ENCODE measurements around the gene IRGQ.

IRGQ gene

DNA sequence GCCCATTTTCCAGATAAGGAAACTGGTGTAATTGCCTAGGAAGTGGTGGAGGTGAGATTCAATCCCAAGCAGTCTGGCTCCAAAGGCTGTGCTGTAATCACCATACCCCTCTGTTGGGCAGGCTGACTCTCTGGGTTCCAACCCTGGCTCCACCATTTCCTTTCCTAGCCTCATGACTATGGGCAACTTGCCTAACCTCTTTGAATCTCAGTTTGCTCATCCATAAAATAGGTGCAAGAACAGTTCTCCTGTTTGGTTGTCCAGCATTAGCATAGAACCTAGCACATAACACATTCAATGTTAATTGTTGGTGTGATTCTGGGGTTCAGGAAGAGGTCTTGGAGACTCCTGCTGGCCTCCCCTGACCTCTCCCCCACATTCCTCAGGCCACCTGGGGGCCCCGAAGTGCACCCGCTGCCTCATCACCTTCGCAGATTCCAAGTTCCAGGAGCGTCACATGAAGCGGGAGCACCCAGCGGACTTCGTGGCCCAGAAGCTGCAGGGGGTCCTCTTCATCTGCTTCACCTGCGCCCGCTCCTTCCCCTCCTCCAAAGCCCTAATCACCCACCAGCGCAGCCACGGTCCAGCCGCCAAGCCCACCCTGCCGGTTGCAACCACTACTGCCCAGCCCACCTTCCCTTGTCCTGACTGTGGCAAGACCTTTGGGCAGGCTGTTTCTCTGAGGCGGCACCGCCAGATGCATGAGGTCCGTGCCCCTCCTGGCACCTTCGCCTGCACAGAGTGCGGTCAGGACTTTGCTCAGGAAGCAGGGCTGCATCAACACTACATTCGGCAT is 2.7 kb upstream of the IRGQ start:
- Histone ChIP-seq H3K4me1 (ENCODE audit: control insufficient read depth, insufficient read depth, low read length) (peaks cover 24% of the 10 kb centered on the region), H3K27ac (ENCODE audit: extremely low read depth, low read depth, low read length) (no peak overlapping the region; the same call in 1 of the 2 replicates), H3K4me3 (ENCODE audit: low read depth, low read length) (no peak overlapping the region), H3K36me3 (ENCODE audit: control insufficient read depth in 2 of 2, insufficient read depth in 1 of 2, low read length in 2 of 2) (peaks cover 58 to 65% of the 10 kb centered on the region in 2 experiments), H3K9me3 (ENCODE audit: control insufficient read depth, insufficient read depth, low read depth, low read length) (no peaks in the 10 kb centered on the region)
- TF ChIP-seq, protein P1, sequence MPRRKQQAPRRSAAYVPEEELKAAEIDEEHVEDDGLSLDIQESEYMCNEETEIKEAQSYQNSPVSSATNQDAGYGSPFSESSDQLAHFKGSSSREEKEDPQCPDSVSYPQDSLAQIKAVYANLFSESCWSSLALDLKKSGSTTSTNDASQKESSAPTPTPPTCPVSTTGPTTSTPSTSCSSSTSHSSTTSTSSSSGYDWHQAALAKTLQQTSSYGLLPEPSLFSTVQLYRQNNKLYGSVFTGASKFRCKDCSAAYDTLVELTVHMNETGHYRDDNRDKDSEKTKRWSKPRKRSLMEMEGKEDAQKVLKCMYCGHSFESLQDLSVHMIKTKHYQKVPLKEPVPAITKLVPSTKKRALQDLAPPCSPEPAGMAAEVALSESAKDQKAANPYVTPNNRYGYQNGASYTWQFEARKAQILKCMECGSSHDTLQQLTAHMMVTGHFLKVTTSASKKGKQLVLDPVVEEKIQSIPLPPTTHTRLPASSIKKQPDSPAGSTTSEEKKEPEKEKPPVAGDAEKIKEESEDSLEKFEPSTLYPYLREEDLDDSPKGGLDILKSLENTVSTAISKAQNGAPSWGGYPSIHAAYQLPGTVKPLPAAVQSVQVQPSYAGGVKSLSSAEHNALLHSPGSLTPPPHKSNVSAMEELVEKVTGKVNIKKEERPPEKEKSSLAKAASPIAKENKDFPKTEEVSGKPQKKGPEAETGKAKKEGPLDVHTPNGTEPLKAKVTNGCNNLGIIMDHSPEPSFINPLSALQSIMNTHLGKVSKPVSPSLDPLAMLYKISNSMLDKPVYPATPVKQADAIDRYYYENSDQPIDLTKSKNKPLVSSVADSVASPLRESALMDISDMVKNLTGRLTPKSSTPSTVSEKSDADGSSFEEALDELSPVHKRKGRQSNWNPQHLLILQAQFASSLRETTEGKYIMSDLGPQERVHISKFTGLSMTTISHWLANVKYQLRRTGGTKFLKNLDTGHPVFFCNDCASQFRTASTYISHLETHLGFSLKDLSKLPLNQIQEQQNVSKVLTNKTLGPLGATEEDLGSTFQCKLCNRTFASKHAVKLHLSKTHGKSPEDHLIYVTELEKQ (tag by site-specific recombination; IDR thresholded peaks at IDR 0.05; ENCODE audit: borderline replicate concordance), result 0 out of 2 replicates have a peak, but pooled peaks have one; percentile 20
- TF ChIP-seq ZBTB48 (tag by site-specific recombination; IDR thresholded peaks at IDR 0.05), result no peak
- POLR2A ChIA-PET, result interaction anchor here (1.1 to 1.9 kb wide), 2 partner anchors 12 to 17 kb away, joined by 3 to 6 read pairs; no protein-coding TSS in a partner anchor
- CTCF ChIA-PET, result interaction anchor here (3.1 kb wide), 1 partner anchor 54 kb away, joined by 21 read pairs; no protein-coding TSS in a partner anchor

DNA sequence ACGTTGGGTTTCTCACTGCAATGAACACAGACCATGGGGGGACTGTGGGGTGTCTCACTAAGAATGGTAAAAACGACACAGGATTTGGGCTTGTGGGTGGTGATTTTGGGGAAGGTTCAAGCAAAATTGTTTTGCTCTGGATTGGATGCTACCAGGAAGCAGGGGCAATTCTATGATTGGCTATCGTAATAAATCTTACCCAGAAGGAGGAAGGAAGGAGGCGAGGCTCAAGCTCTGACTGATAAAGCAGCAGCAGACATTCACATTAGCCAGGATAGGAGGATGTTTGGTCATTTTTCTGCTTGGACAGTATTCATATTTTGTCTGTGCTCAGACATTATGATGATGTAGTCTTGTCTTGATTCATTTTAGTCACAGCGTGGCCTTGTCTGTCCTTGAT is 1.9 kb upstream of the IRGQ start:
- H3K4me3 ChIP-seq (ENCODE audit: low read depth, low read length), result no peak overlapping the region
- H3K4me1 ChIP-seq (ENCODE audit: control insufficient read depth, insufficient read depth, low read length), result peaks cover 24% of the 10 kb centered on the region
- H3K36me3 ChIP-seq (ENCODE audit: control insufficient read depth in 2 of 2, insufficient read depth in 1 of 2, low read length in 2 of 2), result peaks cover 58 to 71% of the 10 kb centered on the region in 2 experiments
- no peaks in the 10 kb centered on the region for H3K9me3 ChIP-seq (ENCODE audit: control insufficient read depth, insufficient read depth, low read depth, low read length)
- ChIA-PET POLR2A (interaction anchor here (0.7 to 4.1 kb wide), 3 partner anchors 13 to 70 kb away, joined by 3 to 49 read pairs (median 3); no protein-coding TSS in a partner anchor), CTCF (interaction anchor here (0.8 to 6.1 kb wide), 5 partner anchors 21 to 151 kb away, joined by 3 to 91 read pairs (median 21); partner anchors contain the start of gene ZNF428)
- peak overlapping the region; percentile 95; the same call in 1 of the 2 replicates for H3K27ac ChIP-seq (ENCODE audit: extremely low read depth, low read depth, low read length)
- TF ChIP-seq, protein P2, sequence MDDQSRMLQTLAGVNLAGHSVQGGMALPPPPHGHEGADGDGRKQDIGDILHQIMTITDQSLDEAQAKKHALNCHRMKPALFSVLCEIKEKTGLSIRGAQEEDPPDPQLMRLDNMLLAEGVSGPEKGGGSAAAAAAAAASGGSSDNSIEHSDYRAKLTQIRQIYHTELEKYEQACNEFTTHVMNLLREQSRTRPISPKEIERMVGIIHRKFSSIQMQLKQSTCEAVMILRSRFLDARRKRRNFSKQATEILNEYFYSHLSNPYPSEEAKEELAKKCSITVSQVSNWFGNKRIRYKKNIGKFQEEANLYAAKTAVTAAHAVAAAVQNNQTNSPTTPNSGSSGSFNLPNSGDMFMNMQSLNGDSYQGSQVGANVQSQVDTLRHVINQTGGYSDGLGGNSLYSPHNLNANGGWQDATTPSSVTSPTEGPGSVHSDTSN (CRISPR knock-in tag; IDR thresholded peaks at IDR 0.05), result no peak
- TF ChIP-seq ZNF544 (tag by site-specific recombination; IDR thresholded peaks at IDR 0.05) (no peak), ZFP69B (tag by site-specific recombination; IDR thresholded peaks at IDR 0.05) (no peak), ZNF404 (tag by site-specific recombination; IDR thresholded peaks at IDR 0.05) (no peak), ZNF140 (tag by site-specific recombination; IDR thresholded peaks at IDR 0.05) (no peak), FEZF1 (tag by site-specific recombination; IDR thresholded peaks at IDR 0.05) (no peak)

DNA sequence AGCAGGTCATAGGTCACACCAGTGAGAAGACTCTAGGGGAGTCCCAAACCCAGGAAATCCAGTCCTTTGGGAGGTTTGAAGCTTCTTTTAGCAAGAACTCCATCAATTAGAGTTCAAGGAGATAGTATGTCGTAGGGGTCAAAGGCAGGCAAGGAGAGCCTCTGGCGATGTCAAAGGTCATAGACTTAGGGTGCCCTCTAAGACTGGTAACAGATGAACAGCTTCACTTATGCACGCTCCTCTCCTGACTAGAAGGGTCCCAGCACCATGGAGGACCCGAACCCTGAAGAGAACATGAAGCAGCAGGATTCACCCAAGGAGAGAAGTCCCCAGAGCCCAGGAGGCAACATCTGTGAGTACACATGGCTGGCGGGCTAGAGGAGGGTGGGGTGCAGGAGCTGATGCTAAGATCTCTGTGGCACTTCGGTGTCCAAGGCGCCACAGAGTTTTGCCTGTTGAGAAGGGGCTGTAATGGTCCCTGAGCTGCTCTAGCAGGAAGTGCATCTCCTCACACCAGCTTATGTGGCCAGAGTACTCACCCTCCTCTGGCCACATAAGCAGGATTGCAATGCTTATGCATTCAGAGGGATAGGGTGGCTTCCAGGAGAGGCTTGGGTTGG is 1.0 kb upstream of the IRGQ start:
- ChIA-PET CTCF (interaction anchor here (0.6 to 6.1 kb wide), 16 partner anchors 19 to 1346 kb away, joined by 3 to 91 read pairs (median 4); partner anchors contain the start of gene ZNF428), POLR2A (interaction anchor here (0.5 to 4.1 kb wide), 18 partner anchors 9 to 355 kb away, joined by 3 to 49 read pairs (median 10); partner anchors contain the start of genes PINLYP, SMG9, XRCC1 and ZNF221)
- Histone ChIP-seq H3K9me3 (ENCODE audit: control insufficient read depth, insufficient read depth, low read depth, low read length) (no peaks in the 10 kb centered on the region), H3K4me3 (ENCODE audit: low read depth, low read length) (peak overlapping the region; percentile 54), H3K36me3 (ENCODE audit: control insufficient read depth in 2 of 2, insufficient read depth in 1 of 2, low read length in 2 of 2) (peaks cover 54 to 73% of the 10 kb centered on the region in 2 experiments), H3K27ac (ENCODE audit: extremely low read depth, low read depth, low read length) (peak overlapping the region; percentile 95), H3K4me1 (ENCODE audit: control insufficient read depth, insufficient read depth, low read length) (peaks cover 24% of the 10 kb centered on the region)
- TF ChIP-seq ZFP41 (tag by site-specific recombination; IDR thresholded peaks at IDR 0.05; ENCODE audit: borderline replicate concordance) (no peak), ZNF549 (tag by site-specific recombination; IDR thresholded peaks at IDR 0.05) (no peak), ZNF585B (tag by site-specific recombination; IDR thresholded peaks at IDR 0.05) (no peak), SP2 (tag by site-specific recombination; IDR thresholded peaks at IDR 0.05) (no peak), OVOL3 (tag by site-specific recombination; IDR thresholded peaks at IDR 0.05) (no peak), ZNF248 (tag by site-specific recombination; IDR thresholded peaks at IDR 0.05) (no peak)
- TF ChIP-seq, protein P3, sequence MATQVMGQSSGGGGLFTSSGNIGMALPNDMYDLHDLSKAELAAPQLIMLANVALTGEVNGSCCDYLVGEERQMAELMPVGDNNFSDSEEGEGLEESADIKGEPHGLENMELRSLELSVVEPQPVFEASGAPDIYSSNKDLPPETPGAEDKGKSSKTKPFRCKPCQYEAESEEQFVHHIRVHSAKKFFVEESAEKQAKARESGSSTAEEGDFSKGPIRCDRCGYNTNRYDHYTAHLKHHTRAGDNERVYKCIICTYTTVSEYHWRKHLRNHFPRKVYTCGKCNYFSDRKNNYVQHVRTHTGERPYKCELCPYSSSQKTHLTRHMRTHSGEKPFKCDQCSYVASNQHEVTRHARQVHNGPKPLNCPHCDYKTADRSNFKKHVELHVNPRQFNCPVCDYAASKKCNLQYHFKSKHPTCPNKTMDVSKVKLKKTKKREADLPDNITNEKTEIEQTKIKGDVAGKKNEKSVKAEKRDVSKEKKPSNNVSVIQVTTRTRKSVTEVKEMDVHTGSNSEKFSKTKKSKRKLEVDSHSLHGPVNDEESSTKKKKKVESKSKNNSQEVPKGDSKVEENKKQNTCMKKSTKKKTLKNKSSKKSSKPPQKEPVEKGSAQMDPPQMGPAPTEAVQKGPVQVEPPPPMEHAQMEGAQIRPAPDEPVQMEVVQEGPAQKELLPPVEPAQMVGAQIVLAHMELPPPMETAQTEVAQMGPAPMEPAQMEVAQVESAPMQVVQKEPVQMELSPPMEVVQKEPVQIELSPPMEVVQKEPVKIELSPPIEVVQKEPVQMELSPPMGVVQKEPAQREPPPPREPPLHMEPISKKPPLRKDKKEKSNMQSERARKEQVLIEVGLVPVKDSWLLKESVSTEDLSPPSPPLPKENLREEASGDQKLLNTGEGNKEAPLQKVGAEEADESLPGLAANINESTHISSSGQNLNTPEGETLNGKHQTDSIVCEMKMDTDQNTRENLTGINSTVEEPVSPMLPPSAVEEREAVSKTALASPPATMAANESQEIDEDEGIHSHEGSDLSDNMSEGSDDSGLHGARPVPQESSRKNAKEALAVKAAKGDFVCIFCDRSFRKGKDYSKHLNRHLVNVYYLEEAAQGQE (tag by site-specific recombination; IDR thresholded peaks at IDR 0.05), result 0 out of 2 replicates have a peak, but pooled peaks have one; percentile 2
- TF ChIP-seq, protein P4, sequence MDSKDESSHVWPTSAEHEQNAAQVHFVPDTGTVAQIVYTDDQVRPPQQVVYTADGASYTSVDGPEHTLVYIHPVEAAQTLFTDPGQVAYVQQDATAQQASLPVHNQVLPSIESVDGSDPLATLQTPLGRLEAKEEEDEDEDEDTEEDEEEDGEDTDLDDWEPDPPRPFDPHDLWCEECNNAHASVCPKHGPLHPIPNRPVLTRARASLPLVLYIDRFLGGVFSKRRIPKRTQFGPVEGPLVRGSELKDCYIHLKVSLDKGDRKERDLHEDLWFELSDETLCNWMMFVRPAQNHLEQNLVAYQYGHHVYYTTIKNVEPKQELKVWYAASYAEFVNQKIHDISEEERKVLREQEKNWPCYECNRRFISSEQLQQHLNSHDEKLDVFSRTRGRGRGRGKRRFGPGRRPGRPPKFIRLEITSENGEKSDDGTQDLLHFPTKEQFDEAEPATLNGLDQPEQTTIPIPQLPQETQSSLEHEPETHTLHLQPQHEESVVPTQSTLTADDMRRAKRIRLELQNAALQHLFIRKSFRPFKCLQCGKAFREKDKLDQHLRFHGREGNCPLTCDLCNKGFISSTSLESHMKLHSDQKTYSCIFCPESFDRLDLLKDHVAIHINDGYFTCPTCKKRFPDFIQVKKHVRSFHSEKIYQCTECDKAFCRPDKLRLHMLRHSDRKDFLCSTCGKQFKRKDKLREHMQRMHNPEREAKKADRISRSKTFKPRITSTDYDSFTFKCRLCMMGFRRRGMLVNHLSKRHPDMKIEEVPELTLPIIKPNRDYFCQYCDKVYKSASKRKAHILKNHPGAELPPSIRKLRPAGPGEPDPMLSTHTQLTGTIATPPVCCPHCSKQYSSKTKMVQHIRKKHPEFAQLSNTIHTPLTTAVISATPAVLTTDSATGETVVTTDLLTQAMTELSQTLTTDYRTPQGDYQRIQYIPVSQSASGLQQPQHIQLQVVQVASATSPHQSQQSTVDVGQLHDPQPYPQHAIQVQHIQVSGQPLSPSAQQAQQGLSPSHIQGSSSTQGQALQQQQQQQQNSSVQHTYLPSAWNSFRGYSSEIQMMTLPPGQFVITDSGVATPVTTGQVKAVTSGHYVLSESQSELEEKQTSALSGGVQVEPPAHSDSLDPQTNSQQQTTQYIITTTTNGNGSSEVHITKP (tag by site-specific recombination; IDR thresholded peaks at IDR 0.05), result no peak
